Neural cell (in vitro differentiated cells): ENCODE results near the gene RNF8. TPM values are rescaled to one million over a fixed set of nuclear protein-coding genes. Genes with fewer than 3 reads are reported as not detected.

Source experiments
- H2AFZ ChIP-seq: fragments of 200-600, 300-800 bp; sonication (generic), shearing (Covaris generic); 2 replicates; pipeline ENCODE4 v1.6.0; 2014; ENCODE audit warnings: low read depth, mild to moderate bottlenecking, antibody characterized with exemption, low read length, moderate library complexity
- H3F3A ChIP-seq: fragments of 200-600 bp; shearing (Covaris generic); 2 replicates; pipeline ENCODE4 v1.6.1; 2016; ENCODE audit warnings: mild to moderate bottlenecking, moderate library complexity, mixed read lengths, antibody characterized with exemption, low read length; ENCODE audit not compliant: insufficient read depth, poor library complexity, severe bottlenecking
- H3K27ac ChIP-seq: fragments of 200-600, 300-800 bp; sonication (generic), shearing (Covaris generic); 2 replicates; pipeline ENCODE4 v1.5.1; 2014; ENCODE audit warnings: mild to moderate bottlenecking, low read length, moderate library complexity
- H3K27me3 ChIP-seq: fragments of 300-800, 200-600 bp; sonication (generic), shearing (Covaris generic); 2 replicates; pipeline ENCODE4 v1.6.0; 2014; ENCODE audit warnings: mild to moderate bottlenecking, low read depth, low read length, moderate library complexity; ENCODE audit not compliant: insufficient read depth
- H3K36me3 ChIP-seq: fragments of 300-800, 200-600 bp; sonication (generic), shearing (Covaris generic); 2 replicates; pipeline ENCODE4 v1.5.1; 2014; ENCODE audit warnings: mild to moderate bottlenecking, antibody characterized with exemption, low read length, moderate library complexity; ENCODE audit not compliant: insufficient read depth
- H3K4me2 ChIP-seq: fragments of 300-800, 200-600 bp; sonication (generic), shearing (Covaris generic); 2 replicates; pipeline ENCODE4 v1.6.0; 2014; ENCODE audit warnings: mild to moderate bottlenecking, low read length
- H3K4me3 ChIP-seq: fragments of 300-800, 200-600 bp; sonication (generic), shearing (Covaris generic); 2 replicates; pipeline ENCODE4 v1.5.1; 2014; ENCODE audit warnings: mild to moderate bottlenecking, low read length, moderate library complexity
- H3K79me2 ChIP-seq: fragments of 200-600 bp; shearing (Covaris generic); replicated peaks from 2 replicates; pipeline ENCODE4 v1.6.0; 2014; ENCODE audit warnings: mild to moderate bottlenecking, low read length, moderate library complexity; ENCODE audit not compliant: insufficient read depth
- H3K9ac ChIP-seq: fragments of 300-800, 200-600 bp; sonication (generic), shearing (Covaris generic); 2 replicates; pipeline ENCODE4 v1.6.1; 2016; ENCODE audit warnings: mild to moderate bottlenecking, low read length, mixed read lengths
- H3K9me2 ChIP-seq: fragments of 200-600 bp; shearing (Covaris generic); 2 replicates; pipeline ENCODE4 v1.6.1; 2016; ENCODE audit warnings: mild to moderate bottlenecking, low read length, mixed read lengths; ENCODE audit not compliant: insufficient read depth
- H3K9me3 ChIP-seq: fragments of 200-600, 300-800 bp; sonication (generic), shearing (Covaris generic); 2 replicates; pipeline ENCODE4 v1.6.1; 2016; ENCODE audit warnings: mild to moderate bottlenecking, mixed run types, low read length, moderate library complexity, mixed read lengths
- H4K20me1 ChIP-seq: fragments of 200-600 bp; shearing (Covaris generic); 2 replicates; pipeline ENCODE4 v1.6.1; 2016; ENCODE audit warnings: mild to moderate bottlenecking, mixed run types; ENCODE audit not compliant: insufficient read depth
- CTCF ChIP-seq: fragments of 450-650 bp; IDR thresholded peaks from 2 replicates; pipeline ENCODE4 v1.5.1; 2014; ENCODE audit warnings: antibody characterized with exemption, mild to moderate bottlenecking, moderate library complexity; ENCODE audit not compliant: poor library complexity, severe bottlenecking
- EP300 ChIP-seq: fragments of 450-650 bp; conservative IDR thresholded peaks from 2 replicates; pipeline ENCODE4 v1.6.1; 2014; ENCODE audit warnings: antibody characterized with exemption, mild to moderate bottlenecking, moderate library complexity; ENCODE audit not compliant: poor library complexity, severe bottlenecking
- EZH2 ChIP-seq: fragments of 200-600, 300-800 bp; shearing (Covaris generic), sonication (generic); IDR thresholded peaks from 2 replicates; pipeline ENCODE4 v1.6.1; 2014; ENCODE audit warnings: antibody characterized with exemption, low read length, borderline replicate concordance, mild to moderate bottlenecking; ENCODE audit not compliant: insufficient read depth, poor library complexity, severe bottlenecking
- MXI1 ChIP-seq: fragments of 450-650 bp; conservative IDR thresholded peaks from 2 replicates; pipeline ENCODE4 v1.6.1; 2014; ENCODE audit warnings: antibody characterized with exemption, mild to moderate bottlenecking; ENCODE audit not compliant: poor library complexity, severe bottlenecking
- POLR2AphosphoS5 ChIP-seq: IDR thresholded peaks from 2 replicates; pipeline ENCODE4 v1.6.1; 2012
- RAD21 ChIP-seq: fragments of 450-650 bp; conservative IDR thresholded peaks from 2 replicates; pipeline ENCODE4 v1.6.1; 2014; ENCODE audit warnings: antibody characterized with exemption, mild to moderate bottlenecking, moderate library complexity
- REST ChIP-seq: IDR thresholded peaks from 2 replicates; pipeline ENCODE4 v1.6.1; 2012; ENCODE audit warnings: borderline replicate concordance
- SMC3 ChIP-seq: fragments of 450-650 bp; conservative IDR thresholded peaks from 2 replicates; pipeline ENCODE4 v1.6.1; 2014; ENCODE audit warnings: antibody characterized with exemption, mild to moderate bottlenecking, moderate library complexity; ENCODE audit not compliant: poor library complexity
- TAF1 ChIP-seq: IDR thresholded peaks from 2 replicates; pipeline ENCODE4 v1.6.1; 2012; ENCODE audit warnings: low read depth
- polyA plus RNA-seq: library from polyadenylated mRNA; depleted of rRNA; stranded (reverse); fragments of >200 nt; gene quantifications from 2 replicates; pipeline ENCODE4 v1.2.3, GENCODE V29; 2014

The RNF8 gene
- polyA plus RNA-seq, 1 donor from 2014 or later: 54.0 TPM

- Histone ChIP-seq H3K36me3 (peaks cover 6% of the 10 kb centered on the region), H2AFZ (no peak overlapping the region), H3K9me3 (no peaks in the 10 kb centered on the region), H3K27me3 (no peaks in the 10 kb centered on the region), H3F3A (no peaks in the 10 kb centered on the region), H3K9me2 (no peaks in the 10 kb centered on the region), H3K4me3 (no peak overlapping the region), H3K4me2 (no peak overlapping the region), H3K9ac (no peak overlapping the region), H4K20me1 (no peaks in the 10 kb centered on the region), H3K27ac (no peak overlapping the region), H3K79me2 (no peaks in the 10 kb centered on the region)
- no peak for TF ChIP-seq EZH2
- TF ChIP-seq REST: no peak
- no peak for TF ChIP-seq MXI1
- TF ChIP-seq TAF1: no peak
- TF ChIP-seq EP300: no peak
- no peak for TF ChIP-seq CTCF
- no peak for TF ChIP-seq POLR2AphosphoS5
- no peak for TF ChIP-seq SMC3
- TF ChIP-seq RAD21: no peak
Measured at GRCh38 chr6:37313723-37314486, 39.9 kb upstream of the RNF8 start.

GRCh38 chr6:37314487-37315156, 39.2 kb upstream of the RNF8 start:
- Histone ChIP-seq H3K27ac (no peak overlapping the region), H2AFZ (no peak overlapping the region), H3K36me3 (peaks cover 6% of the 10 kb centered on the region), H3K9ac (no peak overlapping the region), H3F3A (no peaks in the 10 kb centered on the region), H3K9me2 (no peaks in the 10 kb centered on the region), H4K20me1 (no peaks in the 10 kb centered on the region), H3K27me3 (no peaks in the 10 kb centered on the region), H3K4me2 (no peak overlapping the region), H3K9me3 (no peaks in the 10 kb centered on the region), H3K4me3 (no peak overlapping the region), H3K79me2 (no peaks in the 10 kb centered on the region)
- TF ChIP-seq TAF1: no peak
- TF ChIP-seq CTCF: no peak
- TF ChIP-seq MXI1: no peak
- TF ChIP-seq REST: no peak
- TF ChIP-seq EP300: no peak
- TF ChIP-seq EZH2: no peak
- TF ChIP-seq RAD21: no peak
- no peak for TF ChIP-seq SMC3
- TF ChIP-seq POLR2AphosphoS5: no peak
